GM13977 (cell line): ENCODE results near the gene PTTG1IP.

Source experiments
- DNase-seq: peaks from one replicate; pipeline ENCODE4 v3.0.0; 2012; ENCODE audit warnings: low spot score
- CTCF ChIP-seq: IDR thresholded peaks from 2 replicates; pipeline ENCODE4 v1.5.1; 2012; ENCODE audit warnings: mild to moderate bottlenecking, control low read depth; ENCODE audit not compliant: insufficient read depth; ENCODE audit errors: extremely low read depth, missing control alignments
- in situ Hi-C: fragments of 300-500 bp; cut with MboI; formaldehyde crosslinking; loops from one replicate; pipeline ENCODE4 v1.12.0; 2022; ENCODE audit warnings: low sequenced_read_pairs, low pct_unique_long_range_greater_than_20kb, mixed read lengths, inconsistent platforms; ENCODE audit not compliant: unreplicated experiment

Gene PTTG1IP

GRCh38 chr21:44857127-44857892, 16.2 kb downstream of the PTTG1IP start:
- in situ Hi-C loops = no loop called here
- no peak for DNase-seq
- no peak for TF ChIP-seq CTCF

- no peak for TF ChIP-seq CTCF
- no peak for DNase-seq
- in situ Hi-C loops = no loop called here
These were observed 17.4 kb downstream of the PTTG1IP start for GRCh38 chr21:44856131-44856530.

GRCh38 chr21:44855572-44855971, 17.9 kb downstream of the PTTG1IP start:
- no peak for TF ChIP-seq CTCF
- no peak for DNase-seq
- in situ Hi-C loops = no loop called here

GRCh38 chr21:44854664-44855446, 18.6 kb downstream of the PTTG1IP start:
- no peak for TF ChIP-seq CTCF
- no peak for DNase-seq
- in situ Hi-C loops = no loop called here

- in situ Hi-C loops = no loop called here
- TF ChIP-seq CTCF = no peak
- DNase-seq = no peak
These were observed 19.2 kb downstream of the PTTG1IP start for GRCh38 chr21:44854391-44854663.

GRCh38 chr21:44853601-44854390, 19.7 kb downstream of the PTTG1IP start:
- no peak for DNase-seq
- in situ Hi-C loops = no loop called here
- TF ChIP-seq CTCF = no peak
